HepG2 (cell line): ENCODE measurements around the gene CDC14B. TPM values are rescaled to one million over a fixed set of nuclear protein-coding genes. Genes with fewer than 3 reads are reported as not detected.

Experiments
- ATAC-seq: fragments of 200-7000 bp; cut with Tn5 transposase; 3 replicates; pipeline ENCODE4 v1.9.1; 2020; ENCODE audit warnings: mild to moderate bottlenecking, moderate library complexity
- BruUV-seq: library from RNA; stranded (reverse); fragments of 400-500 nt; replicated peaks from 2 replicates; lab custom pipeline; 2021; lab: Mats Ljungman, UMichigan
- CTCF ChIA-PET: fragments of 300-600 bp; formaldehyde crosslinking; extraction: SDS; loops from one replicate; lab custom pipeline; 2021; ENCODE audit warnings: low total read pairs, inconsistent platforms, low intra/inter-chr PET ratio; lab: Yijun Ruan, JAX
- POLR2A ChIA-PET: fragments of 350-600 bp; sonication (Branson Sonifier 250); formaldehyde crosslinking; loops from one replicate; lab custom pipeline; 2020; ENCODE audit warnings: antibody characterized with exemption, inconsistent platforms; lab: Yijun Ruan, JAX
- DNase-seq: peaks from one replicate; pipeline ENCODE4 v3.0.0-alpha.2; 2015; ENCODE audit warnings: low spot score
- FAIRE-seq: peaks from 3 replicates; lab custom pipeline; 2011; peaks lifted over from hg19 to GRCh38; lab: Jason Lieb, UNC
- H2AFZ ChIP-seq: one replicate; pipeline ENCODE4 v1.6.1; 2011; ENCODE audit warnings: low read length, inconsistent platforms
- H3K27ac ChIP-seq: fragments of 300-600 bp; 3 replicates; pipeline ENCODE4 v1.8.0; 2011; ENCODE audit warnings: mixed run types, mild to moderate bottlenecking, mixed read lengths, low read length, inconsistent platforms; ENCODE audit not compliant: insufficient read depth; ENCODE audit errors: extremely low read length
- H3K27me3 ChIP-seq, 2 experiments: fragments of 200-600 bp in 1 of 2; 2 replicates in 1 of 2; 3 replicates in 1 of 2; pipeline versions ENCODE4 v1.6.0 to v1.8.0; 2011; ENCODE audit warnings: low read length in 2 of 2, mild to moderate bottlenecking in 2 of 2, moderate library complexity in 2 of 2, inconsistent platforms in 1 of 2; ENCODE audit not compliant: insufficient read depth in 2 of 2, control insufficient read depth in 1 of 2
- H3K36me3 ChIP-seq, 2 experiments: fragments of 200-600 bp in 1 of 2; replicated peaks in 1 of 2; 2 replicates in 1 of 2; 3 replicates in 1 of 2; pipeline versions ENCODE4 v1.5.1 to v1.8.0; 2011; ENCODE audit warnings: low read length in 2 of 2, inconsistent platforms in 1 of 2; ENCODE audit not compliant: insufficient read depth in 2 of 2, control insufficient read depth in 1 of 2
- H3K4me1 ChIP-seq: 2 replicates; pipeline ENCODE4 v1.5.1; 2012; ENCODE audit warnings: low read length, inconsistent platforms; ENCODE audit not compliant: insufficient read depth
- H3K4me2 ChIP-seq: 2 replicates; pipeline ENCODE4 v1.6.0; 2011; ENCODE audit warnings: low read depth, low read length, inconsistent platforms
- H3K4me3 ChIP-seq, 3 experiments: fragments of 200-600 bp in 1 of 3; sonication (generic), shearing (Covaris generic) in 1 of 3; replicated peaks in 1 of 3; 2 replicates each; pipeline ENCODE4 v1.5.1; 2011 to 2016; ENCODE audit warnings: low read length in 3 of 3, inconsistent platforms in 2 of 3, low read depth in 2 of 3, mild to moderate bottlenecking in 2 of 3, control low read depth in 1 of 3, mixed read lengths in 1 of 3; ENCODE audit not compliant: insufficient read depth in 1 of 3
- H3K79me2 ChIP-seq: one replicate; pipeline ENCODE4 v1.6.1; 2011; ENCODE audit warnings: low read length, inconsistent platforms; ENCODE audit not compliant: insufficient read depth
- H3K9ac ChIP-seq: 2 replicates; pipeline ENCODE4 v1.6.0; 2011; ENCODE audit warnings: mild to moderate bottlenecking, low read depth, low read length, inconsistent platforms; ENCODE audit not compliant: insufficient read depth
- H3K9me3 ChIP-seq: 2 replicates; pipeline ENCODE4 v1.5.1; 2012; ENCODE audit warnings: mild to moderate bottlenecking, low read length
- H4K20me1 ChIP-seq: 2 replicates; pipeline ENCODE4 v1.6.0; 2011; ENCODE audit warnings: inconsistent platforms, mild to moderate bottlenecking, low read length, moderate library complexity; ENCODE audit not compliant: insufficient read depth
- GABPB1 ChIP-seq: IDR thresholded peaks from 2 replicates; pipeline ENCODE4 v1.6.1; 2016; ENCODE audit warnings: mild to moderate bottlenecking, missing genetic modification reagents, moderate library complexity, missing compliant biosample characterization
- HNF4A ChIP-seq: sonication (generic); formaldehyde crosslinking; IDR thresholded peaks from 2 replicates; pipeline ENCODE4 v1.4.0; 2020; ENCODE audit warnings: missing genetic modification reagents
- HOXA5 ChIP-seq: sonication (generic); formaldehyde crosslinking; IDR thresholded peaks from 2 replicates; pipeline ENCODE4 v1.4.0; 2020; ENCODE audit warnings: missing genetic modification reagents
- HOXA9 ChIP-seq: sonication (generic); formaldehyde crosslinking; IDR thresholded peaks from 2 replicates; pipeline ENCODE4 v1.8.1; 2022; ENCODE audit warnings: missing genetic modification reagents, mild to moderate bottlenecking, moderate library complexity, borderline replicate concordance
- MTA3 ChIP-seq: sonication (generic); formaldehyde crosslinking; IDR thresholded peaks from 2 replicates; pipeline ENCODE4 v1.4.0; 2020; ENCODE audit warnings: missing genetic modification reagents
- NR2C2 ChIP-seq: sonication (generic); formaldehyde crosslinking; IDR thresholded peaks from 2 replicates; pipeline ENCODE4 v1.4.0; 2020; ENCODE audit warnings: missing genetic modification reagents, mild to moderate bottlenecking, moderate library complexity, borderline replicate concordance
- NR2F2 ChIP-seq: IDR thresholded peaks from 2 replicates; pipeline ENCODE4 v1.6.1; 2012; ENCODE audit warnings: low read depth, inconsistent platforms, borderline replicate concordance
- ZBTB2 ChIP-seq: sonication (generic); formaldehyde crosslinking; IDR thresholded peaks from 2 replicates; pipeline ENCODE4 v1.8.0; 2022; ENCODE audit warnings: low read depth, missing genetic modification reagents
- ZFY ChIP-seq: sonication (generic); formaldehyde crosslinking; IDR thresholded peaks from 2 replicates; pipeline ENCODE4 v1.4.0; 2020; ENCODE audit warnings: missing genetic modification reagents
- ZNF10 ChIP-seq: sonication (generic); formaldehyde crosslinking; IDR thresholded peaks from 2 replicates; pipeline ENCODE4 v1.4.0; 2020; ENCODE audit warnings: mild to moderate bottlenecking, low read depth, missing genetic modification reagents, borderline replicate concordance
- ZNF331 ChIP-seq: sonication (generic); formaldehyde crosslinking; IDR thresholded peaks from 2 replicates; pipeline ENCODE4 v1.4.0; 2020; ENCODE audit warnings: missing genetic modification reagents
- ZNF451 ChIP-seq: sonication (generic); formaldehyde crosslinking; IDR thresholded peaks from 2 replicates; pipeline ENCODE4 v1.5.0; 2020; ENCODE audit warnings: mild to moderate bottlenecking, missing genetic modification reagents
- ZNF512 ChIP-seq: sonication (generic); formaldehyde crosslinking; IDR thresholded peaks from 2 replicates; pipeline ENCODE4 v1.4.0; 2020; ENCODE audit warnings: mild to moderate bottlenecking, missing genetic modification reagents
- ZSCAN29 ChIP-seq: sonication (generic); formaldehyde crosslinking; conservative IDR thresholded peaks from 2 replicates; pipeline ENCODE4 v1.4.0; 2020; ENCODE audit warnings: mild to moderate bottlenecking, missing genetic modification reagents
- WGBS: methylation state at CpG from one replicate; pipeline ENCODE4 v1.1.6; 2017; ENCODE audit warnings: low lambda C conversion rate; 5-methylcytosine and 5-hydroxymethylcytosine counted together
- in situ Hi-C: cut with HindIII; loops from 2 replicates; pipeline ENCODE4 v1.10.0; 2017; ENCODE audit warnings: low pct_unique_long_range_greater_than_20kb; ENCODE audit not compliant: extremely low pct_ligation_motif_present
- intact Hi-C: fragments of 100-400 bp; cut with micrococcal nuclease; formaldehyde crosslinking; loops from one replicate; pipeline ENCODE4 v1.10.0; 2022; ENCODE audit not compliant: unreplicated experiment
- polyA plus RNA-seq, 8 experiments: library from polyadenylated mRNA; depleted of rRNA in 3 of 8; stranded (reverse) in 7 of 8; unstranded in 1 of 8; fragments of >200 nt; fragmentation: Illumina TruSeq in 4 of 8; extraction: Trizol in 4 of 8; gene quantifications; 2 replicates each; pipeline versions ENCODE4 v1.2.1 to v1.2.3, GENCODE V29; 2011 to 2016; ENCODE audit warnings: low read depth in 4 of 8, missing spikeins in 1 of 8, mixed read lengths in 1 of 8; ENCODE audit not compliant: insufficient read depth in 1 of 8
- total RNA-seq, 5 experiments: library from RNA; depleted of rRNA; stranded (reverse); fragments of >200 nt; fragmentation: Illumina TruSeq; extraction: Trizol; gene quantifications; 2 replicates each; pipeline ENCODE4 v1.2.3, GENCODE V29; 2016; ENCODE audit warnings: low read depth in 1 of 5
- TF ChIP-seq, protein P1 (sequence below): sonication (generic); formaldehyde crosslinking; IDR thresholded peaks from 2 replicates; pipeline ENCODE4 v1.9.0; 2022; ENCODE audit warnings: missing genetic modification reagents, mild to moderate bottlenecking, borderline replicate concordance

Gene CDC14B
- total and polyA plus RNA-seq, 2 of the 13 experiments (the other 11 are each of a cell fraction or from before 2014, with no cell fraction given) = 25.8 to 33.3 TPM

GRCh38 chr9:96641514-96641913 lies 21.9 kb upstream of the CDC14B start (continued):
- 0 out of 2 replicates have a peak, but pooled peaks have one; percentile 35 for TF ChIP-seq ZNF331 (CRISPR knock-in tag)
- TF ChIP-seq HNF4A = 0 out of 2 replicates have a peak, but pooled peaks have one; percentile 15

DNA sequence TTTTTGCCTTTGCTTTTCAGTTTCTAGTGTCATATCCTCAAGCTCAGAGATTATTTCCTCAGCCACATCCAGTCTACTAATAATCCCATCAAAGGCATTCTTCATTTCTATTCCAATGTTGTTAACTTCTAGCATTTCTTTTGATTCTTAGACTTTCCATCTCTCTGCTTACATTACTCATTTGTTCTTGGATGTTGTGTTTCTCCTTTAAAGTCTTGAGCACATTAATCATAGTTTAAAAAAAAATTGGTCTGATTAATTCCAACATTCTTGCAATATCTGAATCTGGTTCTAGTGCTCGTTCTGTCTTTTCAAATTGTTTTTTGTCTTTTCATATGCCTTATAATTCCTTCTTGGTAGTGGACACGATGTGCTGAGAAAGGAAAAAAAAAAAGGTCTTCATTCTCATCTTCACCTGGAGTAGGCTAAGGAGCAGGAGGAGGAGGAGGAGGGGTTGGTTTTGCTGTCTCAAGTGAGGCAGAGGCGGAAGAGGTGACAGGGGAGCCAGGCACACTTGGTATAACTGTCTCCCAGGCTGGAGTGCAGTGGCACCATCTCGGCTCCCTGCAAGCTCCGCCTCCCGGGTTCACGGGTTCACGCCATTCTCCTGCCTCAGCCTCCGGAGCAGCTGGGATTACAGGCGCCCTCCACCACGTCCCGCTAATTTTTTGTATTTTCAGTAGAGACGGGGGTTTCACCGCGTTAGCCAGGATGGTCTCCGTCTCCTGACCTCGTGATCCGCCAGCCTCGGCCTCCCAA lies 19.1 kb upstream of the CDC14B start:
- H2AFZ ChIP-seq = no peak overlapping the region
- DNase-seq = no peak
- 91% methylated on average over 19 of the region's 19 CpGs for WGBS
- no peaks in the 10 kb centered on the region for H3K27me3 ChIP-seq
- ChIA-PET POLR2A (no interaction called here), CTCF (no interaction called here)
- no peak overlapping the region for H3K27ac ChIP-seq
- peaks cover 13% of the 10 kb centered on the region for H3K4me1 ChIP-seq
- in situ Hi-C loops (no loop called here), intact Hi-C loops (no loop called here)
- H3K9me3 ChIP-seq = no peaks in the 10 kb centered on the region
- no peak overlapping the region for H3K9ac ChIP-seq
- H3K4me2 ChIP-seq = no peak overlapping the region
- H3K4me3 ChIP-seq = no peak overlapping the region
- H3K79me2 ChIP-seq = no peaks in the 10 kb centered on the region
- FAIRE-seq = no peak
- 0 out of 5 replicates have a peak, but pooled peaks cover 0 to 3% of the 10 kb centered on the region in 2 experiments for H3K36me3 ChIP-seq
- no peaks in the 10 kb centered on the region for H4K20me1 ChIP-seq
- no peak for ATAC-seq
- no TSS peak for BruUV-seq
- TF ChIP-seq ZNF512 (CRISPR knock-in tag) = no peak
- no peak for TF ChIP-seq ZBTB2 (CRISPR knock-in tag)
- TF ChIP-seq NR2F2 = no peak
- TF ChIP-seq NR2C2 (CRISPR knock-in tag) = no peak
- TF ChIP-seq ZFY (CRISPR knock-in tag) = no peak
- TF ChIP-seq HOXA5 (CRISPR knock-in tag) = no peak
- no peak for TF ChIP-seq HOXA9 (CRISPR knock-in tag)
- TF ChIP-seq, protein P1, sequence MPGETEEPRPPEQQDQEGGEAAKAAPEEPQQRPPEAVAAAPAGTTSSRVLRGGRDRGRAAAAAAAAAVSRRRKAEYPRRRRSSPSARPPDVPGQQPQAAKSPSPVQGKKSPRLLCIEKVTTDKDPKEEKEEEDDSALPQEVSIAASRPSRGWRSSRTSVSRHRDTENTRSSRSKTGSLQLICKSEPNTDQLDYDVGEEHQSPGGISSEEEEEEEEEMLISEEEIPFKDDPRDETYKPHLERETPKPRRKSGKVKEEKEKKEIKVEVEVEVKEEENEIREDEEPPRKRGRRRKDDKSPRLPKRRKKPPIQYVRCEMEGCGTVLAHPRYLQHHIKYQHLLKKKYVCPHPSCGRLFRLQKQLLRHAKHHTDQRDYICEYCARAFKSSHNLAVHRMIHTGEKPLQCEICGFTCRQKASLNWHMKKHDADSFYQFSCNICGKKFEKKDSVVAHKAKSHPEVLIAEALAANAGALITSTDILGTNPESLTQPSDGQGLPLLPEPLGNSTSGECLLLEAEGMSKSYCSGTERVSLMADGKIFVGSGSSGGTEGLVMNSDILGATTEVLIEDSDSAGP (CRISPR knock-in tag) = no peak
- TF ChIP-seq ZSCAN29 = no peak
- no peak for TF ChIP-seq ZNF451 (CRISPR knock-in tag)
- no peak for TF ChIP-seq MTA3 (CRISPR knock-in tag)
- no peak for TF ChIP-seq GABPB1
- no peak for TF ChIP-seq ZNF10 (CRISPR knock-in tag)
